ENCODE data around the gene CLDN34.

DNA sequence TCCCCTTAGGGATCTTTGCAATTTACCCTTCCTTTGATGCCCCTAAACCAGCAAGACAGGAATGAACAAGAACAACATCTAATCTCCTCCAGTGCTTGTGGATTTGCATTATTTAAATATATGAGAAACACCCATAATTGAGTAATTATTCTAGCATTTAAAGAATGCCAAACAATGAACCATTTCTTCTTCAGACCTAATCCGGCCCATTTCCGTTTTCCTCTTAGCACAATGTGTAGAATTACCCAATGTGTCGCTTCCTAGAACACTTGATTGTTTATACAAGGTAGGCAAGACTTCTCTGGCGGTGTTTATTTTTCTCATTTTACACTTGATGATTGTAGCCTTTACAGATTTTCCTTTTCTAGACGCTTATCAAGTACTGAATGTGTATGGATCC lies 43.5 kb downstream of the CLDN34 start:
- TF ChIP-seq, protein P1, sequence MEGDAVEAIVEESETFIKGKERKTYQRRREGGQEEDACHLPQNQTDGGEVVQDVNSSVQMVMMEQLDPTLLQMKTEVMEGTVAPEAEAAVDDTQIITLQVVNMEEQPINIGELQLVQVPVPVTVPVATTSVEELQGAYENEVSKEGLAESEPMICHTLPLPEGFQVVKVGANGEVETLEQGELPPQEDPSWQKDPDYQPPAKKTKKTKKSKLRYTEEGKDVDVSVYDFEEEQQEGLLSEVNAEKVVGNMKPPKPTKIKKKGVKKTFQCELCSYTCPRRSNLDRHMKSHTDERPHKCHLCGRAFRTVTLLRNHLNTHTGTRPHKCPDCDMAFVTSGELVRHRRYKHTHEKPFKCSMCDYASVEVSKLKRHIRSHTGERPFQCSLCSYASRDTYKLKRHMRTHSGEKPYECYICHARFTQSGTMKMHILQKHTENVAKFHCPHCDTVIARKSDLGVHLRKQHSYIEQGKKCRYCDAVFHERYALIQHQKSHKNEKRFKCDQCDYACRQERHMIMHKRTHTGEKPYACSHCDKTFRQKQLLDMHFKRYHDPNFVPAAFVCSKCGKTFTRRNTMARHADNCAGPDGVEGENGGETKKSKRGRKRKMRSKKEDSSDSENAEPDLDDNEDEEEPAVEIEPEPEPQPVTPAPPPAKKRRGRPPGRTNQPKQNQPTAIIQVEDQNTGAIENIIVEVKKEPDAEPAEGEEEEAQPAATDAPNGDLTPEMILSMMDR (IDR thresholded peaks at IDR 0.05): no peak
- TF ChIP-seq POLR2A (IDR thresholded peaks at IDR 0.05): no peak
